Uterus (tissue), 4 donors: ENCODE results near the gene STAT1. TPM values are rescaled to one million over a fixed set of nuclear protein-coding genes. Genes with fewer than 3 reads are reported as not detected.

Experiments used
- DNase-seq, 2 donors: peaks; one replicate each; pipeline ENCODE4 v3.0.0-alpha.2; 2019 to 2020
- H3K27ac ChIP-seq, 2 donors: fragments of 200-600 bp; sonication (generic); 1 replicate in 1 of 2; 2 replicates in 1 of 2; pipeline ENCODE4 v1.5.1; 2016 to 2018
- H3K27me3 ChIP-seq, 2 donors: fragments of 200-600 bp; sonication (generic); one replicate each; pipeline ENCODE4 v1.5.1; 2018 to 2019; ENCODE audit warnings: control low read depth in 1 of 2
- H3K36me3 ChIP-seq, 2 donors: fragments of 200-600 bp; sonication (generic); one replicate each; pipeline ENCODE4 v1.5.1; 2019; ENCODE audit warnings: control low read depth in 1 of 2
- H3K4me1 ChIP-seq, 2 donors: fragments of 200-600 bp; sonication (generic); one replicate each; pipeline ENCODE4 v1.5.1; 2018 to 2019; ENCODE audit warnings: control low read depth in 1 of 2
- H3K4me3 ChIP-seq, 2 donors: fragments of 200-600 bp; sonication (generic); 1 replicate in 1 of 2; 2 replicates in 1 of 2; pipeline ENCODE4 v1.5.1; 2018 to 2019; ENCODE audit warnings: mild to moderate bottlenecking in 1 of 2
- H3K9me3 ChIP-seq, 2 donors: fragments of 200-600 bp; sonication (generic); one replicate each; pipeline ENCODE4 v1.5.1; 2019; ENCODE audit warnings: control low read depth in 1 of 2
- CTCF ChIP-seq, 4 experiments: fragments of 200-600 bp in 2 of 4; fragments of 450-650 bp in 2 of 4; sonication (generic) in 2 of 4; IDR thresholded peaks; one replicate each; pipeline ENCODE4 v1.5.1; 2016 to 2019; ENCODE audit warnings: antibody characterized with exemption in 4 of 4, mild to moderate bottlenecking in 2 of 4, moderate library complexity in 1 of 4
- POLR2A ChIP-seq, 2 donors: fragments of 450-650 bp; IDR thresholded peaks; one replicate each; pipeline ENCODE4 v1.6.1; 2016; ENCODE audit warnings: antibody characterized with exemption in 2 of 2, mild to moderate bottlenecking in 1 of 2, moderate library complexity in 1 of 2
- intact Hi-C: fragments of 100-400 bp; cut with DNase I; formaldehyde crosslinking; loops from one replicate; pipeline ENCODE4 v1.15.1; 2023; ENCODE audit warnings: low total_unique reads
- total RNA-seq, 4 donors: library from RNA; depleted of rRNA in 3 of 4; stranded (reverse); fragments of >200 nt in 3 of 4; gene quantifications; one replicate each; pipeline versions ENCODE4 v1.1.0 to v1.2.4, GENCODE V29; 2014 to 2023
- donor health status: DM: yes; HTN: yes; CAD: no.

Gene STAT1
- total RNA-seq, 4 donors from 2014 or later: 20.7 to 83.0 (median 56.1) TPM

GRCh38 chr2:191001032-191001431, 12.9 kb downstream of the STAT1 start:
- no peak overlapping the region for H3K27ac ChIP-seq
- H3K36me3 ChIP-seq: no peaks in the 10 kb centered on the region
- intact Hi-C loops: no loop called here
- no peak for TF ChIP-seq CTCF (IDR thresholded peaks at IDR 0.05)
- H3K4me3 ChIP-seq: no peak overlapping the region
- H3K27me3 ChIP-seq: no peaks in the 10 kb centered on the region
- no peaks in the 10 kb centered on the region for H3K9me3 ChIP-seq
- no peaks in the 10 kb centered on the region for H3K4me1 ChIP-seq
- no peak for DNase-seq

- H3K36me3 ChIP-seq: no peaks in the 10 kb centered on the region
- H3K27ac ChIP-seq: no peak overlapping the region
- H3K27me3 ChIP-seq: no peaks in the 10 kb centered on the region
- TF ChIP-seq CTCF (IDR thresholded peaks at IDR 0.05) (no peak), POLR2A (IDR thresholded peaks at IDR 0.05) (no peak)
- intact Hi-C loops: no loop called here
- no peak overlapping the region for H3K4me3 ChIP-seq
- DNase-seq: no peak
- H3K4me1 ChIP-seq: no peaks in the 10 kb centered on the region
- H3K9me3 ChIP-seq: no peaks in the 10 kb centered on the region
These were observed 13.9 kb downstream of the STAT1 start for GRCh38 chr2:190999949-191000665.

- TF ChIP-seq POLR2A (IDR thresholded peaks at IDR 0.05): no peak
- TF ChIP-seq CTCF (IDR thresholded peaks at IDR 0.05): no peak
- Histone ChIP-seq H3K9me3 (no peaks in the 10 kb centered on the region), H3K27me3 (no peaks in the 10 kb centered on the region), H3K4me3 (no peak overlapping the region), H3K4me1 (no peaks in the 10 kb centered on the region), H3K36me3 (no peaks in the 10 kb centered on the region), H3K27ac (no peak overlapping the region)
- DNase-seq: no peak
- intact Hi-C loops: no loop called here
These were observed 14.9 kb downstream of the STAT1 start for GRCh38 chr2:190999058-190999457.

GRCh38 chr2:190997526-190998113, 16.4 kb downstream of the STAT1 start:
- Histone ChIP-seq H3K36me3 (no peaks in the 10 kb centered on the region), H3K27ac (no peak overlapping the region), H3K4me3 (no peak overlapping the region), H3K27me3 (no peaks in the 10 kb centered on the region), H3K9me3 (no peaks in the 10 kb centered on the region), H3K4me1 (no peaks in the 10 kb centered on the region)
- no peak for DNase-seq
- intact Hi-C loops: no loop called here
- no peak for TF ChIP-seq CTCF (IDR thresholded peaks at IDR 0.05)

- no peak for DNase-seq
- no peaks in the 10 kb centered on the region for H3K27me3 ChIP-seq
- TF ChIP-seq CTCF (IDR thresholded peaks at IDR 0.05) (no peak), POLR2A (IDR thresholded peaks at IDR 0.05) (no peak)
- no peak overlapping the region for H3K27ac ChIP-seq
- no peaks in the 10 kb centered on the region for H3K36me3 ChIP-seq
- no peaks in the 10 kb centered on the region for H3K4me1 ChIP-seq
- intact Hi-C loops: no loop called here
- no peaks in the 10 kb centered on the region for H3K9me3 ChIP-seq
- no peak overlapping the region for H3K4me3 ChIP-seq
These were observed 17.0 kb downstream of the STAT1 start for GRCh38 chr2:190996947-190997346.
